Hepatocyte (in vitro differentiated cells): ENCODE results near the gene DSTN.

Source experiments
- CTCF ChIP-seq: fragments of 200-600 bp; sonication (generic); IDR thresholded peaks from 2 replicates; pipeline ENCODE4 v1.5.1; 2016; ENCODE audit warnings: antibody characterized with exemption, mild to moderate bottlenecking; ENCODE audit not compliant: poor library complexity
- EZH2 ChIP-seq: fragments of 200-600 bp; sonication (generic); IDR thresholded peaks from 2 replicates; pipeline ENCODE4 v1.6.1; 2016; ENCODE audit warnings: antibody characterized with exemption, mild to moderate bottlenecking, borderline replicate concordance

GRCh38 chr20:17657898-17658647 is 88.2 kb downstream of the DSTN start:
- TF ChIP-seq CTCF (no peak), EZH2 (no peak)
